Measurements from ENCODE around the gene TCHHL1.
A peak's percentile ranks its signal among the peaks of the same experiment; 100 is the strongest.
"Not testable (repeated sequence)": the region's sequence is repeated elsewhere in the genome, so short reads cannot be mapped to it uniquely, and the experiment has no call there.

The TCHHL1 gene

DNA sequence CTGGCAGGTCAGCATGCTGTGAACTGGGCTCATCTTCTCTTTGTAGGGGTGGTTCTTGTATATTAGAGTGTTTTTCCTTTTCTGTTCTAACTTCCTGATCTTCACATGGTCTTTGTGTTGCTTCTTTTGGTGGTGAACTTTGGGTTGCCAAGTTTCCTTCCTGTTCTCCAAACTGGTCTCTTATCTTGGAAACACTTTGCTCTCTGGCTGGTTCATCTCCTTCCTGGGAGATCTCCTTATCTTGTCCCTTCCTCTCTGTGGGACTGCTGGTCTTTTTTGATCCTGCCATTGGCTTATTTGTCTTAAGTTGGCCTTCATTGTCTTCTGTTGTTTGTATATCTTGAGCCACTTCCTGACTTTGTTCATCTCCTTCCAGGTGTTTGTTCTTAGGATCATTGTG, 2.1 kb downstream of the TCHHL1 start:
- DNase-seq (ENCODE audit: low read depth in 2 of 2): no peak

DNA sequence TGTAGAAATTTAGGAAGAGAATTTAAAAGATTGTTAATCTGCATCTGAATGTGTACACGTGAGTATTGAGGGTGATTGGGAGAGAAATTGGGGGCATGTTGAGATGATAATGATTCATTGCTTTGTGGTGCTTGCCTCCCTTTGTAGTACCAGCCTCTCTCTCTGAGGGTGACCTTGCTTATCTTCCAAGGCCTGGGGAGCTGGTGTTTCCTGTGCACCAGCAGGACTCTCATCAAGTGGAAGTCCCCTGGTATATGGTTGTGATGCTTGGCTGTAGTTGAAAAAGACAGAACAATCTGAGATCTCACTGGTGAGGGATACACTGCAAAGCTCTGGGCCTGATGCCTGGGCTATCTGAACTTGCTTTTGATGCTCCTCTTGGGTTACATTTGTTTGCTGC, 4.0 kb downstream of the TCHHL1 start:
- DNase-seq (ENCODE audit: low read depth in 2 of 2): no peak

DNA sequence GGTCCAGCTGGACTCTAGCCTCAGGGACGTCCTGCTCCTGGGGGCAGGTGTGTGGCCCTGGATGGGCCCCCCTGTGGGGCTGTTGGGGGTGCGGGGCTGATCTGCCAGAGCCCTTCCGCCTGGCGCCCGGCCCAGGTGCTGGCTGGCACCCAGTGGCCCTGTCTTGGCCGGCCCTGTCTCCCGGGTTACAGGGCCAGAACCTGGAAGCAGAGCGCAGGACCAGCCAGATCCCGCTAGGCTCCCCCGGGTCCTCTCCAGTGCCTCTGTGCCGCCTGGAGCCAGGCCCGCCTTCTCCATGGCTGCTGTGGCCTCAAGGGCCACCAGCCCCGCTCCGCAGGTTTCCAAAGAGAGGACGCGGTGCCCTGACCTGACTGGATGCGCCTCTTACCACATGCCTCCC, 7.8 kb downstream of the TCHHL1 start:
- not testable (repeated sequence) for DNase-seq (ENCODE audit: low read depth in 2 of 2)

GRCh38 chr1:152080494-152080893, 8.4 kb downstream of the TCHHL1 start:
- not testable (repeated sequence) for DNase-seq (ENCODE audit: low read depth in 2 of 2)

- no peak for DNase-seq (ENCODE audit: low read depth in 2 of 2)
Observed at GRCh38 chr1:152078831-152079441, 9.9 kb downstream of the TCHHL1 start.

DNA sequence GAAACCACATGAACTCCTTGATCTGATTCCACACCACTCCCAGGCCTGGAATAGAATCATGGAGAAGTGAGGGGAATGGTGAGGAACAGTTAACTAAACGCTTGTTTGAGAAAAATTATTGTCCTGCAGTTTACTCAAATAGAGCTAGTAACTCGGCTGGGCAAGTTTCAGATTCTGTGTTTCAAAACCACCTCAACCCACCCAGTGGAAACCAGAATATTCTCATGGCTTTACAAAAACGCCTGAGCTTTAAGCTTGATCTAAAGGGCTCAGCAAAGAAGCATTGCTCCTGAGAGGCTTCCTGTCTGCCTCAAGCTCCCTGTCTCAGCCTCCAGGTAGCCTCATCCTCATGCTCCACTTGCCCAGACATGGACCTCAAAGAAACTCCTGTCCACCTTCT, 16.6 kb downstream of the TCHHL1 start:
- no peak for DNase-seq (ENCODE audit: low read depth in 2 of 2)

GRCh38 chr1:152071123-152071522, 17.7 kb downstream of the TCHHL1 start:
- DNase-seq (ENCODE audit: low read depth in 2 of 2): no peak

DNA sequence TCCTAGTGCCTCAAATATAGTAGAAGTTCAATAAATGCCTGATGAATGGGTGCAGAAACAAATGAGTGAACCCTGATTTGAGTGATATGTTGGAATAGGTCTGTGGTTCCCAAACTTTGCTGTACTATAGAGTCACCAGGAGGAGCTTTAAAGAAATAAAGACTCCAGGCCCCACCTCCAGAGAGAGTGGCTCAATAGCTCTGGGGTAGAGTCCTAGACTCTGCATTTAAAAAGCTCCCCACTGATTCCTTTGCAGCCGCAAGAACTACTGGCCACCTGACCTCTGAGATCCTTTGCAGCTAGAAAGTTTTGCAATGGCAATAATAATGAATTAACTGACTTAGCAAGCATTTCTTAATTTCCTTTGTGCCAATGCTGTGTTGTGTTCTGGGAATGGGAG, 20.9 kb downstream of the TCHHL1 start:
- DNase-seq (ENCODE audit: low read depth in 2 of 2): no peak

DNA sequence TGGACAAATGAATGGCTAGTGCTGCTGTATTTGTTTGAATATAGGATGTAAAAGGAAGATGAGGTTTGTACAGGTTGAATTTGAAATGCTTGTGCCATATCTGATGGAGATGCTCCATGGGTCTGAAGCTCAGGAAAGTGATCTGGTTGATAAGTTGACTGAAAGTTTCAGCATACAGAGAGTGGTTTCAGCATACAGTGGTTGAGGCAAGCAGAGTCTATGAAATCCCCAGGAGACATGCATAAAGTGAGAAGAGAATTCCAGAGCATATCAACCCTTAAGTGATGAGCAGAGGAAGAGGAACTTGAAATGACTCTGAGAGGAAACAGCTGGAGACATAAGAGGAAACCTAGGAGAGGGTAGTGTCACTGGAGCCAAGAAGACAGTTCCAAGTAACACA, 21.7 kb downstream of the TCHHL1 start:
- DNase-seq (ENCODE audit: low read depth in 2 of 2): no peak

- DNase-seq (ENCODE audit: low read depth in 2 of 2): no peak
Observed at GRCh38 chr1:152061952-152062351, 26.9 kb downstream of the TCHHL1 start.

GRCh38 chr1:152053375-152053774, 35.5 kb downstream of the TCHHL1 start:
- DNase-seq (ENCODE audit: low read depth in 2 of 2): no peak

DNA sequence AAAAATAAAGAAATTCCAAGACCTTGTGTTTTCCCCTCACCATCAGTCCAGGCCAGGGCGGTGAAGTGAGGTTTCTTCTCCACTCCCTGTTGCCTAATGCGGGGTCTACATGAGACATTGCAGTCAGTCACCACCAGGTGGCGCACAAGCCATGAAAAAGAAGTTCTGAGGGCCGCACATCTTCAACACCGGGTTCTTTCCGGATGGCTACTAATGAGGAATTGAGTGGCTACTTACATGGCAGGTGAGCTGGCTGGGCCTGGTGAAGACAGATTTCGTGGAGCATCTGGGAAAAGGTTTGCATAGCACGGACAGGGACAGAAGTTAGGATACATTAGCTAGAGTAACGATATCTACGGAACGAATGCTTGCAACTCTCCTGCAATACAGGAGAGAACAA, 36.3 kb downstream of the TCHHL1 start:
- peak; percentile 65 to 77 for DNase-seq (ENCODE audit: low read depth in 2 of 2)

DNA sequence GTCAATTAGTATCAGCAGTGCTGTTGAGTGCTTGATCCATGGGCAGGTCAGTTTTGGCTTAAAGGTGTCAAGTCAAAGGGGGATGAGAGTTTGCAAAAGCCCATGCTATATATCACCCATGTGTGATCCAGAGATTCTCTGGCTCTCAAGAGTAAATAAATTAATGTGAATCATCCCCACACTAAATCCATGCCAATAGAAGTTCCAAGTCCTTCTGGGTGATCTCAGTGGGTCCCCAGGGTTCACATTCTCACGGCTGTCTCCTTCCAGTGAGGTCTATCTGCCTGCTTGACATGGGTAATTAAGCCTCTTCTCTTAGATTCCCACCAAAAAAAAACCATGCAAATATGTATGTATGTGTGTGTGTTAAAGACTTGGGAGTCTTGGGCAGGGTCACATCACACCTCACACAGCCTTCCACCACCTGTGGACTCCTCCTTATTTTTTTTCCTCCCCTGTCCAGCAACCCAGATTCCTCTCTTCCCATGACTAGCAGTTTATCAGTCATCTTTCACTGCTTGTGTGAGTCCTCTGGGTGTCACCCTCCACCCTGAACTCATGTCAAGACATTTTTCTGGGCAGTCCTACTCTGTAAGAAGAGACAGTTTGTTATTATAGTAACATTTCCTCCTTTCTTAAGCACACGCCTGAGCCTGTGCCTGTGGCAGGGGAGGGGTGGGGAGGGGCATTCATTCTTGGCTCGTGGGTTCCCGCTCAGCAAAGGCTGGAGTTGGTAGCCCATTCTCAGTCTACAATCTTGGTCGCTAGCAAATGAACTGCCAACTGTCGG, 37.8 kb downstream of the TCHHL1 start:
- no peak for DNase-seq (ENCODE audit: low read depth in 2 of 2)

DNA sequence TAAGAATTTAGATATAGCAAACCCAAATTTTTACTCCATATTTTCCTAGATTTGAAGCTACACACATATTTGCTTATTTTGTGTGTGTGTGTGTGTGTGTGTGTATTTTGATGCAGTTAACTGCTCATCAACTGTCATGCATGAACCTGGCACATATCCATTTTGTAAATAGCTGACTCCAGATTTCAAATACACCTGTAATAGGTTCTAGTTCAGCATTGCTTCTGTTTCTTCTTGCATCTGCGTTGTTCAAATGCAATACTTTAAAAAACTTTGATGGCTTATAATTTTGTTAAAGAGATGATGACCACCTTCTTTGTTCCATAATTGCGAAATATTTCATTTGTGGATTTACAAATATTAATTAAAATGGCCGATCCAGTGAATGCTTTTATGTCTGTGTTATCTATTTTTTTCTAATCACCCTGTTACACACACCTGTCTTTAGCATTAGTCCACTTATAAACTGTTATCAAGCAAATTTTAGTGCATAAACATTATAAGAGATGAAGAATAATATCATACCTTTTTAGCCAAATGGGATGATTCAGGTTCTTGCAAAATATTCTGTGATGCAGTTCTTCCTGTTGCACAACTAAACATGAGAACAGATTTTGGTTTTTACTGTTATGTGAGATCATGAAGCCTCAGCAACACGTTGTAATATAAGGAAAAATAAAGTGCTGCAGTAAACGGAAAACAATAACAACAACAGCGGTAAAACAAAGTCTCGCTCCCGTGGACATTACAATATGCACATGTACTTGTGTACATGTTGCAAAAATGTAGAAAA, 39.4 kb downstream of the TCHHL1 start:
- DNase-seq (ENCODE audit: low read depth in 2 of 2): no peak

DNA sequence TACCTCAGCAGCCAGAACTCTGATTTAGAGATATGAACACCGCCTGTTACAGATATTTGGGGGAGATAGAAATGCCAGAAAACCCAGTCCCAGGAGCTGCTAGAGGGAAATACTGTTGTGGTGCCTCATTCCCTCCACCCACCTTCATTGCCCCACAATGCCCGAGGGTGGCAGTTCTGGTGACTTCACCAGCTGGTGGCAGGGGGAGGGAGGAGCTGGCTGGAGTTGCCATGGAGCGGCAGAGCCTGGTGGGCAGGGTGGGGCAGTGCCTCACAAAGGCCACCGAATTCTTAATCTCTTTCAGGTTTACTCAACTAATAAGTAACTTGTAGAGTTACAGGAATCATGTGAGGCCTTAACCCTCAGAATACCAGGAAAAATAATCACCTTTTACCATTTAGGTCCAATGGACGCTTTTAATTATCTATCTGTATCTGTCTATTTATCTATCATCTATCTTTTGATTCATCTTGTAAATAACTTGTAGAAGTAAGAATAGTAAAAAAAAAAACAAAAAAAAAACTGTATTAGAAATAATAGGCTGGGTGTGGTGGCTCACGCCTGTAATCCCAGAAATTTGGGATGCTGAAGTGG, 40.4 kb downstream of the TCHHL1 start:
- peak; percentile 54 to 64 for DNase-seq (ENCODE audit: low read depth in 2 of 2)

- peak; percentile 81 to 83 for DNase-seq (ENCODE audit: low read depth in 2 of 2)
Observed at GRCh38 chr1:152047730-152048415, 41.0 kb downstream of the TCHHL1 start.

DNA sequence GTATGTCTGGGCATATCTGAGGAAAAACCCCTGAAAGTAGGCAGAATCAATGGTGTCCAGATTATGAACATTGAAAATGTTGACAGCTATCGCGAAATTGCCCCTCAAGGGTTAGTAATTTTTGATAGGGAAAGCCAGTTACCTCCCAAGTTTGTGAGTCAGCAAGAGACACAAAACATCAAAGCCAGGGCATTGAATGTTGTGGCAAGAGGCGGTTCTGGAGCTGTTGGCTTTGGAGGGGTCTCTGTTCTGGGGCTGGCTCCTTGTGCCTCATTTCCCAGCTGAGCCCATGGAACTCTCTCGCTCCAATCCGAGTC, 41.5 kb downstream of the TCHHL1 start:
- no peak for DNase-seq (ENCODE audit: low read depth in 2 of 2)

GRCh38 chr1:152044386-152044785, 44.5 kb downstream of the TCHHL1 start:
- no peak for DNase-seq (ENCODE audit: low read depth in 2 of 2)

DNA sequence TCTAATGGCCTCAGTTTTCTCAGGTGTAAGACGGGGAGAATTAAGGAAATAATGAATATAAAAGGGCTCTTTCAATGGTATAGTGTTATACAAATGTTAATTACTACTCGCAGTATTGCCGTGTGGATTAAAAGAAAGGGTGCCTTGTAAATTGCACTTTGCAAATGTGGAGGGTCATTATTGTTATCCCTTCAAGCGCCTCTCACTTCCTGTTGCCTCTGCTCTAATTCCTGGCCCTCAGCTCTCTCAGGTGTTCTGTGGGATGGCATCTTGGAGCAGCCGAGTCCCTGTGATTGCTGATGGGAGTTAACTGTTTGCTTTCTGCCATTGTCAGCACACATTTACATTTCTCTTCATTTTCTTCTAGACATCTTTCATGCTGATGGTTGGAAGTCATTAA, 45.0 kb downstream of the TCHHL1 start:
- no peak for DNase-seq (ENCODE audit: low read depth in 2 of 2)

DNA sequence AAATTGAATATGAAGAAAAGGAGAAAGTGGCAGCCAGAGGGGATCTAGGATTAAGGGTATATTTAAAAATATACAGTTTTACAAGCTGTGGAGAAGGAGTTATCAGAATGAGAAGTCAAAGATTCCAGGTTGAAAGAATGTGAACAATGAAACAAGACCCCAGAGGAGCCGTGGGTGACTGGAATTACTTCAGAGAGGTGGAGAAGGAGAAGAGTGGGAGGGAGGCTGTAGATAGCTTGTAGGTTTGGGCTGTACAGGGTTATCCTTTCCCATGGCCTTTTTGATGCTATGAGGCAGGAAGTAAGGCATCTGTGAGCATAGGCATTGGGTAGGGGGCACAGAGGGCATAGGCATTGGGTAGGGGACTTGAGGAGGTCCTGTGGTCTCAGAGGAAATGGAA, 46.8 kb downstream of the TCHHL1 start:
- DNase-seq (ENCODE audit: low read depth in 2 of 2): no peak

DNA sequence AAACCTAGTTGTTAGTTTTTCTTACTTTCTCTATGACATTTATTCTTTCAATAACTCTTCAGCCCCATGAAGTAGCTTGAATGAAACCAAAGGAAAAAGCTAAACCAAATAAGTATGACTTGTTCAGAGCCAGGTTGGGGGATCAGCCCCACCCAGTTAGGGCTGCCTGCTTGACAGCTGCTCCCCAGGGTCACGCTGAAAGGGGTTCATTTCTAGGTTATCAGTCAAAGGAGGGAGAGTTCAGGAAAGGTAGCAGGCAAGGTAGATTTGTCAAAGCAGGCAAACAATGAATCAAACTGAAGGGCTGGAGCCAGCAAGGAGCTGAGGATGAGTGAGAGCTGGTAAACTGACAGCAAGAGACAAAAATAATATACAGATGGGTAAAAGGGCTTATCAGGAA, 49.0 kb downstream of the TCHHL1 start:
- DNase-seq (ENCODE audit: low read depth in 2 of 2): no peak

DNA sequence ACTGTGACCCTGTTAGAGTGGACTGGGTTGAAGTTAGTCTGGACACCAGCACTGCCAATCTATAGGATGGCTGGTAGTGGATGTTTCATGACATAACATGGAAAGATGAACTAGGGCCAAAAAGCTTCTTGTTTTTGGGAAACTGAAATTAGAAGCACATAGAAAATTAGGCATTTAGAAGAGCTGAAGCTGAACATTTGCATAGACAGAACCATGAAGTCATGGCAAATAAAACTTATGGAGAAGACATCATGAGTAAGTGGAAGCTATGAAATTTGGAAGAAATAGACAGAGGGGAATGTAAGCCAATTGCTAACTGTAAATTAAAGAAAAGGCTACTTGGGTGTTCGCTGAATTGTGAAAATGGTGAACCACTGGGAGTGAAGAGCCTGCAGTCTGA, 49.4 kb downstream of the TCHHL1 start:
- DNase-seq (ENCODE audit: low read depth in 2 of 2): no peak
